Measurements from ENCODE around the gene KLK3. TPM values are rescaled to one million over a fixed set of nuclear protein-coding genes. Genes with fewer than 3 reads are reported as not detected.
"Not testable (repeated sequence)": the region's sequence is repeated elsewhere in the genome, so short reads cannot be mapped to it uniquely, and the experiment has no call there.

KLK3 gene
- total RNA-seq: not detected in 2 replicates

GRCh38 chr19:50854636-50855410 lies at the start of gene KLK3:
Gene KLK3 (plus strand): TSS chr19:50854915. CDS start chr19:50854956, 41 bp downstream.
- intact Hi-C loops (cut with micrococcal nuclease): no loop called here

GRCh38 chr19:50808856-50809255 lies 45.9 kb upstream of the KLK3 start:
- intact Hi-C loops (cut with micrococcal nuclease): loop anchor here (10.0 kb wide), 1 partner anchor 474 kb away; no protein-coding TSS in a partner anchor

GRCh38 chr19:50811622-50812238 lies 43.0 kb upstream of the KLK3 start:
- intact Hi-C loops (cut with micrococcal nuclease): not testable (repeated sequence)

GRCh38 chr19:50812474-50812873 lies 42.2 kb upstream of the KLK3 start:
- intact Hi-C loops (cut with micrococcal nuclease): no loop called here

- intact Hi-C loops (cut with micrococcal nuclease): no loop called here
Measured at GRCh38 chr19:50814883-50815282, 39.8 kb upstream of the KLK3 start.

GRCh38 chr19:50815439-50815838 lies 39.3 kb upstream of the KLK3 start:
- intact Hi-C loops (cut with micrococcal nuclease): no loop called here

- intact Hi-C loops (cut with micrococcal nuclease): loop anchor here (1.0 kb wide), 1 partner anchor 17 kb away; no protein-coding TSS in a partner anchor
Measured at GRCh38 chr19:50817941-50818858, 36.5 kb upstream of the KLK3 start.

- intact Hi-C loops (cut with micrococcal nuclease): loop anchor here (1.0 kb wide), 1 partner anchor 16 kb away; no protein-coding TSS in a partner anchor
Measured at GRCh38 chr19:50818859-50819472, 35.7 kb upstream of the KLK3 start.

GRCh38 chr19:50819636-50820035 lies 35.1 kb upstream of the KLK3 start:
- intact Hi-C loops (cut with micrococcal nuclease): no loop called here

- intact Hi-C loops (cut with micrococcal nuclease): no loop called here
Measured at GRCh38 chr19:50820086-50820485, 34.6 kb upstream of the KLK3 start.

- intact Hi-C loops (cut with micrococcal nuclease): no loop called here
Measured at GRCh38 chr19:50820549-50821247, 34.0 kb upstream of the KLK3 start.

GRCh38 chr19:50821248-50821612 lies 33.5 kb upstream of the KLK3 start:
- intact Hi-C loops (cut with micrococcal nuclease): no loop called here

- intact Hi-C loops (cut with micrococcal nuclease): no loop called here
Measured at GRCh38 chr19:50821622-50822021, 33.1 kb upstream of the KLK3 start.

- intact Hi-C loops (cut with micrococcal nuclease): no loop called here
Measured at GRCh38 chr19:50822661-50823208, 32.0 kb upstream of the KLK3 start.

- intact Hi-C loops (cut with micrococcal nuclease): no loop called here
Measured at GRCh38 chr19:50823389-50824042, 31.2 kb upstream of the KLK3 start, which contains the start of gene KLK1. Gene KLK1 (minus strand): TSS chr19:50823787. CDS start chr19:50823748, 39 bp downstream.

- intact Hi-C loops (cut with micrococcal nuclease): no loop called here
Measured at GRCh38 chr19:50826492-50827240, 28.0 kb upstream of the KLK3 start.

- intact Hi-C loops (cut with micrococcal nuclease): no loop called here
Measured at GRCh38 chr19:50827476-50827875, 27.2 kb upstream of the KLK3 start.

GRCh38 chr19:50829801-50830200 lies 24.9 kb upstream of the KLK3 start:
- intact Hi-C loops (cut with micrococcal nuclease): no loop called here

Measured in T-helper 2 cell treated with Interferon-gamma antibody and Interleukin-4, amounts not matched to agents 100 ng/mL and 5 ng/mL, for 36 hours (primary cell).